Vagina (tissue), 2 donors: Measurements from ENCODE around the gene H1-8. TPM values are rescaled to one million over a fixed set of nuclear protein-coding genes. Genes with fewer than 3 reads are reported as not detected.

ENCODE experiments used
- DNase-seq, 2 donors: peaks; one replicate each; pipeline ENCODE4 v3.0.0-alpha.2; 2017; ENCODE audit errors: extremely low spot score in 2 of 2
- H3K27ac ChIP-seq: fragments of 200-600 bp; sonication (generic); one replicate; pipeline ENCODE4 v1.5.1; 2019
- H3K27me3 ChIP-seq: fragments of 200-600 bp; sonication (generic); one replicate; pipeline ENCODE4 v1.5.1; 2019
- H3K36me3 ChIP-seq, 2 donors: fragments of 200-600 bp; sonication (generic); one replicate each; pipeline ENCODE4 v1.5.1; 2017 to 2019
- H3K4me1 ChIP-seq: fragments of 200-600 bp; sonication (generic); one replicate; pipeline ENCODE4 v1.5.1; 2019
- H3K4me3 ChIP-seq, 2 donors: fragments of 200-600 bp; sonication (generic); 1 replicate in 1 of 2; 2 replicates in 1 of 2; pipeline ENCODE4 v1.5.1; 2016 to 2019
- H3K9me3 ChIP-seq: fragments of 200-600 bp; sonication (generic); one replicate; pipeline ENCODE4 v1.5.1; 2019
- POLR2A ChIP-seq, 2 donors: fragments of 450-650 bp; IDR thresholded peaks; one replicate each; pipeline ENCODE4 v1.6.1; 2017; ENCODE audit warnings: antibody characterized with exemption in 2 of 2, mild to moderate bottlenecking in 2 of 2, moderate library complexity in 2 of 2
- POLR2AphosphoS5 ChIP-seq, 2 donors: sonication (generic); formaldehyde crosslinking; IDR thresholded peaks; one replicate each; pipeline ENCODE4 v1.9.0; 2017; ENCODE audit warnings: antibody characterized with exemption in 2 of 2, mild to moderate bottlenecking in 2 of 2, low read depth in 1 of 2; ENCODE audit not compliant: insufficient read depth in 1 of 2
- intact Hi-C: fragments of 100-400 bp; cut with DNase I; formaldehyde crosslinking; loops from one replicate; pipeline ENCODE4 v1.15.1; 2023
- total RNA-seq: library from RNA; depleted of rRNA; stranded (reverse); fragments of >200 nt; gene quantifications from one replicate; pipeline ENCODE4 v1.2.3, GENCODE V29; 2016
- TF ChIP-seq, protein P1 (sequence below), 3 experiments: fragments of 450-650 bp in 2 of 3; fragments of 200-600 bp in 1 of 3; sonication (generic) in 1 of 3; IDR thresholded peaks; one replicate each; pipeline ENCODE4 v1.5.1; 2017 to 2019; ENCODE audit warnings: antibody characterized with exemption in 3 of 3, mild to moderate bottlenecking in 2 of 3, moderate library complexity in 2 of 3

Gene H1-8
- total RNA-seq, 1 donor from 2014 or later: not detected

DNA sequence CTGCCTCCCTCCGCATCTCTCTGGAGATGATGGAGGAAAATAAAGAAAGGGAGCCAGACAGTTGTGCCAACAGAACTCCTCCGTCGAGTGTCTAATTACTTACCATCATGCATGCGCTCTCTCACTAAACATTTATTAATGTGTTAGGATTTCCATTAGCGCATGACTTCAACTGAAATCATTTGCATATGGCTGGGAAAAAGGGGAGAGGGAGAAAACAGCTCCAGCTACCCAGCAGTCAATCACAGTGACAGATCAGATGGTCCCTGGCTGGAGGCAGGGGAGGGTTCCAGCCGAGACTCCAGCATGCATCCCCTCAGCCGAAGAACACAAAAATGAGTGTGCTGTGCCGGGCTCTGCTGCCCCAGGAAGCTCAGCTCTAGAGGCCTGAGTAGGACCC lies 21.4 kb upstream of the H1-8 start:
- H3K27me3 ChIP-seq: no peaks in the 10 kb centered on the region
- intact Hi-C loops: no loop called here
- H3K9me3 ChIP-seq: no peaks in the 10 kb centered on the region

DNA sequence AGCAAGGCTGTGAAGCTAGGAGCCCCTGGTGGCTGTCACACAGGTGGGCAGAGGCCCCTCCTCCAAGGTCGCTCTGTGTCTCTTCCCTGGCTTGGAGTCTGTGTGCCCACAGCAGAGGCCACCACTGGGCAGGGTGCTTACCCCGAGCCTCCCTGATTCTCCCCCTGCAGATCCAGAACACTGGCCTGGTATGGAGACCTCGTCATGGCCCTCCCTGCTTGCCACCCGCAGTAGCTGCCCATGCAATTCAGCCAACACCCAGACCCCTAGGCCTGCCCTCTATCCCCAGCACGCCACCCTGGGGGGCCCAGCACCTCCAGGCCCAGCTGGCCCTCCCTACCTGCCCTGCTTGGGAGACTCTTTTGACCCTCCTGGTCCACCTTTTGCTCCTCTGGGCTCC lies 20.0 kb upstream of the H1-8 start:
- peaks cover 6% of the 10 kb centered on the region for H3K4me1 ChIP-seq
- intact Hi-C loops: no loop called here
- H3K4me3 ChIP-seq: no peak overlapping the region
- TF ChIP-seq POLR2A (IDR thresholded peaks at IDR 0.05): no peak
- TF ChIP-seq, protein P1, sequence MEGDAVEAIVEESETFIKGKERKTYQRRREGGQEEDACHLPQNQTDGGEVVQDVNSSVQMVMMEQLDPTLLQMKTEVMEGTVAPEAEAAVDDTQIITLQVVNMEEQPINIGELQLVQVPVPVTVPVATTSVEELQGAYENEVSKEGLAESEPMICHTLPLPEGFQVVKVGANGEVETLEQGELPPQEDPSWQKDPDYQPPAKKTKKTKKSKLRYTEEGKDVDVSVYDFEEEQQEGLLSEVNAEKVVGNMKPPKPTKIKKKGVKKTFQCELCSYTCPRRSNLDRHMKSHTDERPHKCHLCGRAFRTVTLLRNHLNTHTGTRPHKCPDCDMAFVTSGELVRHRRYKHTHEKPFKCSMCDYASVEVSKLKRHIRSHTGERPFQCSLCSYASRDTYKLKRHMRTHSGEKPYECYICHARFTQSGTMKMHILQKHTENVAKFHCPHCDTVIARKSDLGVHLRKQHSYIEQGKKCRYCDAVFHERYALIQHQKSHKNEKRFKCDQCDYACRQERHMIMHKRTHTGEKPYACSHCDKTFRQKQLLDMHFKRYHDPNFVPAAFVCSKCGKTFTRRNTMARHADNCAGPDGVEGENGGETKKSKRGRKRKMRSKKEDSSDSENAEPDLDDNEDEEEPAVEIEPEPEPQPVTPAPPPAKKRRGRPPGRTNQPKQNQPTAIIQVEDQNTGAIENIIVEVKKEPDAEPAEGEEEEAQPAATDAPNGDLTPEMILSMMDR (IDR thresholded peaks at IDR 0.05): no peak
- no peak for TF ChIP-seq POLR2AphosphoS5 (IDR thresholded peaks at IDR 0.05; ENCODE audit: insufficient read depth in 1 of 2, low read depth in 1 of 2)
- H3K9me3 ChIP-seq: no peaks in the 10 kb centered on the region
- H3K36me3 ChIP-seq: peaks cover 0 to 15% of the 10 kb centered on the region in 2 donors
- no peaks in the 10 kb centered on the region for H3K27me3 ChIP-seq
- no peak for DNase-seq
- no peak overlapping the region for H3K27ac ChIP-seq

More for the DNA sequence above, 21.4 kb upstream of the H1-8 start:
- Histone ChIP-seq H3K27ac (no peak overlapping the region), H3K36me3 (peaks cover 0 to 15% of the 10 kb centered on the region in 2 donors), H3K4me1 (peaks cover 6% of the 10 kb centered on the region), H3K4me3 (no peak overlapping the region)
- no peak for DNase-seq
- no peak for TF ChIP-seq POLR2A (IDR thresholded peaks at IDR 0.05)
- TF ChIP-seq POLR2AphosphoS5 (IDR thresholded peaks at IDR 0.05; ENCODE audit: insufficient read depth in 1 of 2, low read depth in 1 of 2): no peak
- TF ChIP-seq, protein P1 (IDR thresholded peaks at IDR 0.05): no peak

DNA sequence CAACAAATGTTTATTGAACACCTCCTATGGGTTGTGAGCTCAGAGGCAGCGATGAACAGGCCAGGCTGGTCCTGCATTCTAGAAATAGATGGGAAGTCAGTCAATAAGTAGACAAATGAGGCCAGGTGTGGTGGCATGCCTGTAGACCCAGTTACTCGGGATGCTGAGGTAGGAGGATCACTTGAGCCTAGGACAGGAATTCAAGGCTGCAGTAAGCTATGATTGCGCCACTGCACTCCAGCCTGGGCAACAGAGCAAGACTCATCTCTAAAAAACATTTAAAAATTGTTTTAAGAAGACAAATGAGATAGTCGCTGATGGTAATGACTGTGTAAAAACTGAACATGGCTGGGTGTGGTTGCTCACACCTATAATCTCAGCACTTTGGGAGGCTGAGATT lies 18.9 kb upstream of the H1-8 start:
- TF ChIP-seq POLR2A (IDR thresholded peaks at IDR 0.05): no peak
- no peak for TF ChIP-seq POLR2AphosphoS5 (IDR thresholded peaks at IDR 0.05; ENCODE audit: insufficient read depth in 1 of 2, low read depth in 1 of 2)
- TF ChIP-seq, protein P1 (IDR thresholded peaks at IDR 0.05): no peak
- Histone ChIP-seq H3K27me3 (no peaks in the 10 kb centered on the region), H3K9me3 (no peaks in the 10 kb centered on the region), H3K36me3 (peaks cover 0 to 8% of the 10 kb centered on the region in 2 donors), H3K4me3 (no peak overlapping the region), H3K4me1 (no peaks in the 10 kb centered on the region), H3K27ac (no peak overlapping the region)
- intact Hi-C loops: no loop called here
- no peak for DNase-seq

DNA sequence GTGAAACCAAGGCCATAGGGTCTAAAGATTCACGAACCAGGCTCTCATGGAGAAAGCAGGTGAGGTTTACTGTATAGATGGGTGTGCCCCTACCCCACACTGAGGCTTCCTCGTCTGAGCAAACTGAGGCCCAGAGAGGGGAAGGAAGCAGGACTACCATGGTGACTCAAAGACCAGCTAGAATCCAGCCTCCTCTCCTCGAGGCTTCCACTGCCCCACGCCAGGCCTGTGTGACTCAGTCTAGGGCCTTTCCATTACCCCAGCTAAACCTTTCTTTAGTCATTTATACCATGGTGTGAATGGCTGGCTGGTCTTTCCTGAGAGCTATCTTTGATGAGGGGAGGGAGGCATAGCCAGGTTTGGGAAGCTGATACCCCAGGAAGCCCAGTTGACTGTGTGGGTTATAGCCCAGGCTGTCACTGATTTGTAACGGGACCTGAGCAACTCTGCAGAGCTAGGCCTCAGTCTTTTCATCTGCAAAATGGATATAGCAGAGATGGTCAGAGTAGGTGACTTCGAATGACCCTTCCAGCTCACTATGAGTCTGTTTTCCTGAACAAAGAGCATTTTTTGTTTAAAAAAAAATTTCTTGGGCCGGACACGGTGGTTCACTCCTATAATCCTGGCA lies 17.5 kb upstream of the H1-8 start:
- no peak for TF ChIP-seq POLR2A (IDR thresholded peaks at IDR 0.05)
- TF ChIP-seq, protein P1 (IDR thresholded peaks at IDR 0.05): no peak
- Histone ChIP-seq H3K36me3 (no peaks in the 10 kb centered on the region), H3K4me3 (no peak overlapping the region), H3K27ac (no peak overlapping the region), H3K4me1 (no peaks in the 10 kb centered on the region), H3K27me3 (no peaks in the 10 kb centered on the region), H3K9me3 (no peaks in the 10 kb centered on the region)
- DNase-seq: no peak
- intact Hi-C loops: no loop called here

DNA sequence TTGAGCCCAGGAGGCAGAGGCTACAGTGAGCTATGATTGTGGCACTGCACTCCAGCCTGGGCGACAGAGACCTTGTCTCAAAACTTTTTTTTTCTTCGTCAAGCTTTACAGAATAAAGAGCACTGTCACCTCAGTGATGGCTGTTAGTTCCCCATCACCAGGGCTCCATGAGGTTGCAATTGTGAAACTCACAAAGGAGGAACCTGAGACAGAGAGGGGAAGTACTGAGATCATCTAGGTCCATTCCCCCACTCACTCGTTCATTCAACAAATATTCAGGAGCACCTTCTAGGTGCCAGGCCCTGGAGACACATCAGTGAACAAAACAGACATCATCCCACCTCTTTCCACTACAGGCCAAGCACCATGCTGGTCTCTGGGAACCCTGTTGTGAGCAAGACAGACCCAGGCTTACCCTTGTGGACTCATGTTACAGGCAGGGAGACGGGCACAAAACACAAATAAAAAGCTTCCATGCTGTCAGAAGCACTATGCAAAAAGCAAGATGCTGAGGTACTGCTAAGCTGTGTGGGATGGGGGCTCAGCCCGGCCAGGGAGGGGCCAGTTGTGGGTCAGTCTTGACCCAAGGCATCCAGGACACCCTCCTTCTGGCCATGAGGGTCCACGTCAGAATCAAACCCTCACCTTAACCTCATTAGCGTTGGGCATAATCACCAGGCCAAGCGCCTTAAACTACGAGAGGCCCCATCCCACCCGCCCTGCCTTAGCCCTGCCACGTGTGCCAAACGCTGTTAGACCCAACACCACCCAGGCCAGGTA lies 16.7 kb upstream of the H1-8 start:
- no peaks in the 10 kb centered on the region for H3K9me3 ChIP-seq
- intact Hi-C loops: no loop called here
- H3K27me3 ChIP-seq: no peaks in the 10 kb centered on the region
- H3K4me1 ChIP-seq: no peaks in the 10 kb centered on the region
- no peak for DNase-seq
- TF ChIP-seq POLR2A (IDR thresholded peaks at IDR 0.05): no peak
- TF ChIP-seq, protein P1 (IDR thresholded peaks at IDR 0.05): no peak
- TF ChIP-seq POLR2AphosphoS5 (IDR thresholded peaks at IDR 0.05; ENCODE audit: insufficient read depth in 1 of 2, low read depth in 1 of 2): no peak
- H3K4me3 ChIP-seq: no peak overlapping the region
- H3K27ac ChIP-seq: no peak overlapping the region
- no peaks in the 10 kb centered on the region for H3K36me3 ChIP-seq
